Measurements from ENCODE around the gene C17orf113. TPM values are rescaled to one million over a fixed set of nuclear protein-coding genes. Genes with fewer than 3 reads are reported as not detected.

C17orf113 gene
- polyA plus RNA-seq, 1 experiment: 0.07 TPM

DNA sequence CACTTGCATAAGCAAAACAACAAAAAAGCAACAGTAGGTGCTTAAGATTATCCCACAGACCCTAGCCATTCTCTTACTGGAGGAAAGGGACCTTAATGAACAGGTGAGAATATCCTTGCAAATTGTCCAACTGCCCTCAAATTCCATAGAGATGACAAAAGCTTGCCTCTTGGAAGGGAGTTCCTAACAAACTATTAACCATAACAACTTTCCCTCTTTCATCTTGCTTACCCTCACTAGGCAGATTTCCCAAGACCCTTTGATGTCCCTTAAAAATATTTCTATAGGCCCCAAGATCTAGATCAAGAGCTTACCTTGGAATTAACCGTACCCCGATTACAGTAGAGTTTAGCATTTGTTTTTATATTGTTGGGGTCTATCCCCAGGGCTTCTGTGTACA, 62.0 kb downstream of the C17orf113 start:
- POLR2A ChIA-PET: no interaction called here
- Histone ChIP-seq H3K27ac (ENCODE audit: low read depth, low read length) (no peak overlapping the region), H3K4me3 (ENCODE audit: low read depth, low read length) (no peak overlapping the region), H3K9me3 (ENCODE audit: control insufficient read depth, insufficient read depth, low read length) (no peaks in the 10 kb centered on the region), H3K27me3 (ENCODE audit: control insufficient read depth, insufficient read depth, low read length) (no peaks in the 10 kb centered on the region)
- CTCF ChIA-PET: no interaction called here
- TF ChIP-seq, protein P1, sequence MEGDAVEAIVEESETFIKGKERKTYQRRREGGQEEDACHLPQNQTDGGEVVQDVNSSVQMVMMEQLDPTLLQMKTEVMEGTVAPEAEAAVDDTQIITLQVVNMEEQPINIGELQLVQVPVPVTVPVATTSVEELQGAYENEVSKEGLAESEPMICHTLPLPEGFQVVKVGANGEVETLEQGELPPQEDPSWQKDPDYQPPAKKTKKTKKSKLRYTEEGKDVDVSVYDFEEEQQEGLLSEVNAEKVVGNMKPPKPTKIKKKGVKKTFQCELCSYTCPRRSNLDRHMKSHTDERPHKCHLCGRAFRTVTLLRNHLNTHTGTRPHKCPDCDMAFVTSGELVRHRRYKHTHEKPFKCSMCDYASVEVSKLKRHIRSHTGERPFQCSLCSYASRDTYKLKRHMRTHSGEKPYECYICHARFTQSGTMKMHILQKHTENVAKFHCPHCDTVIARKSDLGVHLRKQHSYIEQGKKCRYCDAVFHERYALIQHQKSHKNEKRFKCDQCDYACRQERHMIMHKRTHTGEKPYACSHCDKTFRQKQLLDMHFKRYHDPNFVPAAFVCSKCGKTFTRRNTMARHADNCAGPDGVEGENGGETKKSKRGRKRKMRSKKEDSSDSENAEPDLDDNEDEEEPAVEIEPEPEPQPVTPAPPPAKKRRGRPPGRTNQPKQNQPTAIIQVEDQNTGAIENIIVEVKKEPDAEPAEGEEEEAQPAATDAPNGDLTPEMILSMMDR (IDR thresholded peaks at IDR 0.05; ENCODE audit: low read depth, low read length): no peak
- DNase-seq (ENCODE audit: low read depth, low spot score): no peak

Other genes with a start within 250 kb of the C17orf113 start
- gene P3H4, start 238.7 kb downstream of the C17orf113 start, polyA plus RNA-seq (2011; rRNA removed): 51.5 and 58.8 TPM in 2 replicates
- 487 and 624 TPM in 2 replicates for gene FKBP10, start 237.6 kb downstream of the C17orf113 start, polyA plus RNA-seq (2011; rRNA removed)
- gene NT5C3B, start 214.4 kb downstream of the C17orf113 start, polyA plus RNA-seq (2011; rRNA removed): 97.4 and 106 TPM in 2 replicates
- gene KLHL10, start 212.8 kb downstream of the C17orf113 start, polyA plus RNA-seq (2011; rRNA removed): 0.06 TPM in 2 replicates
- 7.6 and 9.3 TPM in 2 replicates for gene KLHL11, start 185.2 kb downstream of the C17orf113 start, polyA plus RNA-seq (2011; rRNA removed)
- 161 and 163 TPM in 2 replicates for gene ACLY, start 131.7 kb downstream of the C17orf113 start, polyA plus RNA-seq (2011; rRNA removed)
- 0.47 and 0.56 TPM in 2 replicates for gene ODAD4, start 120.0 kb downstream of the C17orf113 start, polyA plus RNA-seq (2011; rRNA removed)
- 53.0 and 85.7 TPM in 2 replicates for gene CNP, start 83.8 kb downstream of the C17orf113 start, polyA plus RNA-seq (2011; rRNA removed)
- 62.0 and 66.4 TPM in 2 replicates for gene DNAJC7, start 33.2 kb downstream of the C17orf113 start, polyA plus RNA-seq (2011; rRNA removed)
- 46.5 and 51.3 TPM in 2 replicates for gene NKIRAS2, start 30.5 kb downstream of the C17orf113 start, polyA plus RNA-seq (2011; rRNA removed)
- not detected in 2 replicates for gene ZNF385C, start 47.9 kb upstream of the C17orf113 start, polyA plus RNA-seq (2011; rRNA removed)
- gene DHX58, start 62.1 kb upstream of the C17orf113 start, polyA plus RNA-seq (2011; rRNA removed): 2.0 and 2.9 TPM in 2 replicates
- gene KAT2A, start 70.8 kb upstream of the C17orf113 start, polyA plus RNA-seq (2011; rRNA removed): 13.6 and 15.5 TPM in 2 replicates
- gene HSPB9, start 72.2 kb upstream of the C17orf113 start, polyA plus RNA-seq (2011; rRNA removed): not detected in 2 replicates
- 134 and 163 TPM in 2 replicates for gene RAB5C, start 104.4 kb upstream of the C17orf113 start, polyA plus RNA-seq (2011; rRNA removed)
- 0.01 and 0.02 TPM in 2 replicates for gene KCNH4, start 130.5 kb upstream of the C17orf113 start, polyA plus RNA-seq (2011; rRNA removed)
- not detected in 2 replicates for gene HCRT, start 134.9 kb upstream of the C17orf113 start, polyA plus RNA-seq (2011; rRNA removed)
- 5.1 and 7.0 TPM in 2 replicates for gene GHDC, start 143.9 kb upstream of the C17orf113 start, polyA plus RNA-seq (2011; rRNA removed)
- 31.5 and 34.0 TPM in 2 replicates for gene STAT5B, start 225.8 kb upstream of the C17orf113 start, polyA plus RNA-seq (2011; rRNA removed)
- gene STAT5A, start 237.9 kb upstream of the C17orf113 start, polyA plus RNA-seq (2011; rRNA removed): 3.9 and 5.3 TPM in 2 replicates